Stimulated activated CD4-positive, alpha-beta T cell treated with anti-CD3 and anti-CD28 coated beads, Interleukin-4, amount 100 ng/mL, for 1 hour (primary cell): Measurements from ENCODE around the gene CROCC.
"Not testable (repeated sequence)": the region's sequence is repeated elsewhere in the genome, so short reads cannot be mapped to it uniquely, and the experiment has no call there.

Source experiments
- DNase-seq: peaks from one replicate; pipeline ENCODE4 v3.0.0-alpha.2; 2020

Gene CROCC

DNA sequence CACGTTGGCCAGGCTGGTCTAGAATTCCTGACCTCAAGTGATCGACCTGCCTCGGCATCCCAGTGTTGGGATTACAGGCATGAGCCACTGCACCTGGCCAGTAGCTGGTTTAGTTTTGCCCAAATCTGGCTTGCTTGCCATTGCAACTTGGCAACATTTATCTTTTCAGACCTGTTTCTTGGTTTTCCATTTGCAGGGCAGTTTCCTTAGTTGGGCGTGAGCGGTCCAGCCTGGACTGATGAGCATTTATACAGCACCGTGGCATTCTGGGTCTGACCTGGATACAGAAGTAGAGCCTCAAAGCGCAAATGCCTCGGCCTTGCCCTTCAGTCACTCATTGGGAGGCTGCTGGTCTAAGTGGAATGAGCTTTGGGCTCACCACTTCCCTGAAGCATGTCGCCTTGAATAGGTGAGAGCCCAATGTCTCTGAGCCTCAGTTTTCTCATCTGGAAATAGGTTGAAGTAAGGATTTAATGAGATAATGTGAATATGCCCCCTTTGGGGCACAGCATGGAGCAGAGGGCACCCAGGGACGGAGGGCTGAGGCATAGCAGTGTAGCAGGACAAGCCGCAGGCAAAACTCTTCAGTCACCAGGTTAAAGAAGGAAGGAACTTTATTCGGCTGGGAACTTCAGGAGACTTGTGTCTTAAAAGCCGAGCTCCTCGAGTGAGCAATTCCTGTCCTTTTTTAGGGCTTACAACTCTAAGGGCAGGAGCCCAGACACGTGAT is 2.6 kb upstream of the CROCC start:
- not testable (repeated sequence) for DNase-seq

DNA sequence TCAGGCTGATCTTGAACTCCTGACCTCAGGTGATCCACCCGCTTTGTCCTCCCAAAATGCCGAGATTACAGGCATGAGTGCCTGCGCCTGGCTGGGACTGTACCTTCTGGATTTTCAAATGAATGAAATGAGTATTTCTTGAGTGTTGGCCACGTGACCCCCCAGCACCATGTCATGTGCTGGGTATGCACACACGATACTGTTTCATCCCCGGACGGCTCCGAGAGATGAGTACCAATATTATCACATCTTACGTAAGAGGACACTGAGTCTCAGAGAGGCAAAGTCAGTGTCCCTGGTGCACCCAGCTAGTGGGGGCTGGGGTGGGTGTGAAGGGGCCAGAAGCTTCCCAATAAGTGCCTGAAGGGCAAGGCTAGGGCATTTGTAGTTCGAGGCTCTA is 780 bp upstream of the CROCC start:
- no peak for DNase-seq

DNA sequence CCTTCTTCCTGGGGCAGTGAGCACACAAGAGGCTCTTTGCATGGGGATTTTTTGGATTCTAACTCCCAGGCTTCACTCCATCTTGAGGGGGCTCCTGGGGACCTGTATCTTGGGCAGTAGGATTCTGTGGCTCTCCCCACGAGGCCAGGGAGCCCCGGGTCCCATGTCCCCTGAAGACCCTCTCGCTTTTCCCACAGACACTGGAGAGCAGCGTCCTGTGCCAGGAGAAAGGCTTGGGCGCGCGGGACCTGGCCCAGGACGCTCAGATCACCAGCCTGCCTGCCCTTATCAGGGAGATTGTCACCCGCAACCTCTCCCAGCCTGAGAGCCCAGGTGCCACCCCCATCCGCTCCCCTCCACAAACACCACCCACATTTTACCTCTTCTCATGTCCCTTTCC is 735 bp downstream of the CROCC start:
- DNase-seq: no peak

DNA sequence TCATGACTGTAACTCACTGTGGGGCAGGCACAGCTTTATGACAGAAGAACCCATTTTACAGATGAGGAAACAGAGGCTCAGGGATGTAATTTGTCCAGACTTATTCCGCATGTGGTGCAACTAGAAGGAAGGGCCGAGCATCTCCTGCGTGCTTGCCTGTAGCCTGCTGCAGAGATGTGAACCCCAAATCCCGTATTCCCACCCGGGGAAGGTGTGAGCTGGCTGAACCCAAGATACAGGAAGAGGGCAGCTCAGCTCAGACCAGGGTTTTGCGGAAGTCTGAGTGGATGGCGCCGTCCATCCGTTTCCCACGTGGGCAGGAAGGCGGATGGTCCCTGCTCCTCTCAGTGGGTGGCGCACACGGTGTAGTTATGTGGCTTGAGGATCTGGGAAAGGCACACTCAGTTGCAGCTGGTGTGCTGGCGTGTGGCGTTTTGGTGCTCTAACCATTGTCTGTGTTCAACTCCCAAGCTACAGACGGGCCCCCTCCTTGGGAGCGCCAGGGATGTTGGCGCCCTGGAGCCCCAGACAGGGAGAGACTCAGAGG is 1.2 kb downstream of the CROCC start:
- no peak for DNase-seq

DNA sequence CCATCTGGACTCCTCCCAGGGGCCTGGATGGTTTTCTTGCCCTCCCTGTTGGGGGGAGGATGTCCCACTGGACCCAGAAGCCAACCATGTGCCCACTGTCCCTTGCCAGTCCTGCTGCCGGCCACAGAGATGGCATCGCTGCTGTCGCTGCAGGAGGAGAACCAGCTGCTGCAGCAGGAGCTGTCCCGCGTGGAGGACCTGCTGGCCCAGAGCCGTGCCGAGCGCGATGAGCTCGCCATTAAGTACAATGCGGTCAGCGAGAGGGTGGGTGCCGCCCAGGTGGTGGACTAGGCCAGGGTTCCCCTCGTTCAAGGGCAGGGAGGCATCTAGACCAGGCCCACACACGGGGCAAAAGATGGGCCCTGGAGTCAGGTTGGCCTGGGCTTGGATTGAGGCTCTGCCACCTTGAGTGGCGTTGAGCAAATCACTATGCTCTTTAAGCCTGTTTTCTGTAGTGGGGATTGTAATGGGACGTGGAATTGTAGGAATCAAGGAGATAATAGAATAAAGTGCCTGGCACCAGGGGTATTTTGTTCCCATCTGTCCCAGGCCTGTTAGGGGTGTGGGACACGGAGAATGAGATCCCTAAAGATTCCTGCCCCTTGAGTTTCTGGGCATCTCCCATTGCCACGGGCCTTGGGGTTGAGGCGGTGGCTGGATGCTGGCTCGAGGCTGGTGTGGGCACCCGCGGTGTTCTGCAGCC is 2.6 kb downstream of the CROCC start:
- no peak for DNase-seq

DNA sequence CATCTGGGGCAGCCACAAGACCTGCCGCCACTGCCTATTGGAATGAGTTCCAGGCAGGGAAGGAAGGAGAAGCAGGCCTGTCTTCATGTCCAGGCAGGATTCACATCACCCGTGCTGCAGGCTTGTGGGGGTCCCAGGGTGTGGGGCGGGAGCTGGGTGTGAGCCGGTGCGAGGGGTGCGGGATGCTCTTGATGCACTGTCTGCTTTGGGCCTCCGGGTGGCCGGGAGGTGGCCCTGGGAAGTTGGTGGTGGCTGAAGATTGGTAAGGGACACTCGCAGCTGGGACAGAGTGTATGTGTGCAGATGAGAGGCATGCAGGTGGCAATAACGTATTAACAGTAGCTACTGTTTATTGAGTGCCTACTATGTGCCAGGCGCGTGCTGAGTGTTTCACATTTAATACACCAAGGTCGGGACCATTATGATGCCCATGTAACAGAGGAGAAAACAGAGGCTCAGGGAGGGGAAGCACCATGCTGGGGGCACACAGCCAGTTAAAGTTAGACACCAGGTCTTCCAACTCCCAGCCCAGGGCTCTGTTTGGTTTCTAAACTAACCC is 3.3 kb downstream of the CROCC start:
- no peak for DNase-seq

DNA sequence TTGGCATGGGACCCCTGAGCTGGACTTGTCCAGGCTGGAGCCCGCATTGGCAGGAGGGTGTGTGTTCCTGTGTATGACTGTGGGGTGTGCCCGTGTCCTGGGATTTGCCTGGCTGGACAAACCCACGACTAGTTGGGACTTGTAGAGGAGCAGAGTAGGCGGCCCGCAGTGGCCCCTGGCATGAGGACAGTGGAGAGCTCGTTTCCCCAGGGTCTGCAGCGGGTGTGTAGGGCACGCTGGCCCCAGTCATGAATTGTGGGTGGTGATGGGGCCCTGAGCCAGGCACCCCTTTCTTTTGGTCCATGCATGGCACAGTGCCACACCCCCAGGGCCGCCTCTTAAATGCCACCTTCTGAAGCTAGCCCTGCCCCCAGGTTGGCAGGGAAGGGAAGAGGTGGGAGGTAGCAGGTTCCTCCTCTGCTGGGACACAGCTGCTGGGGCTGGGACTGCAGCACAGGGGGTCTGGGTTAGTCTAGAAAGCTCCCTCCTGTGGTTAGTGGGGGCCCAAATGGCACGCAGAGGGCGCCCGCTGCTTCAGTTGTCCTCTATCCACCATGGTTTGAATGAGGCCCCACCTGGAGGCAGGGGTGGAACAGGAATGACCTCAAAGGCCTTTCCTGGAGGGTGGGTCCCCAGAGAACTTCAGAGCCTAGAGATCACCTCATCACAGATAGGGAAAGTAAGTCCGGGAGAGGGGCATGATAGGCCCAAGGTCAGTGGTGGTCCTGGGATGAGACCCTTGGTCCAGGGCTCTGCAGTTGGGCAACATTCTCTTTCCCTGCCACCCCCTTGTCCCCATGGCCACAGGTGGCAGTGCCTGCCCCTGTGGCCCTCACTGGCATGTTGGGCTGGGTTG is 4.1 kb downstream of the CROCC start:
- DNase-seq: no peak

DNA sequence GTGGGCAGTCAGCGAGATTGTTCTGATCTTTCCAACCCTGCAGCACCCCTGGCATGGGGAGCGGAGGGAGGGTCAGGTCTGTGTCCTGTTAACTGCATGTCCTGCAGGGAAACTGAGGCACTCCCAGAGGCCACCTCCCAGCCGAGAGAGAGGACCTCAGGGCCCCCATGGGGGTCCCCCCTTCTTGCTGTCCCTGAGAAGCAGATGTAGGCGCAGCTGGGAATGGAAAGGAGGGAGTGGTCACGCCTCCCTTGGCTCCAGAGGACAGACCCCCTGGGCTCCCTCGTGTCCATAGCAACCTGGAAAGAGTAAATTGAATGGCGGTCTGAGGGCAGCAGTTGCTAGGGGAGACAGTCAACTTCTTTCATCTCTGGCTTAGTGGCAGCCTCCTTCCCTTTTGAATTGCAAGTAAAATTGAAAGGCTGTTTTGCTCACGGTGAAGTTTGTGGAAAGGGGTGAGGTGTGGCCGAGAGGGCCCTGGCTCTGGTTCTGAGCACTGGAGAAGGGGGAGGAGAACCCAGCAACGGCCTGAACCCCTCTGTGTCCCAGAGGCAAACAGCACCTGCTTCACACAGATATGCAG is 4.9 kb downstream of the CROCC start:
- DNase-seq: no peak

DNA sequence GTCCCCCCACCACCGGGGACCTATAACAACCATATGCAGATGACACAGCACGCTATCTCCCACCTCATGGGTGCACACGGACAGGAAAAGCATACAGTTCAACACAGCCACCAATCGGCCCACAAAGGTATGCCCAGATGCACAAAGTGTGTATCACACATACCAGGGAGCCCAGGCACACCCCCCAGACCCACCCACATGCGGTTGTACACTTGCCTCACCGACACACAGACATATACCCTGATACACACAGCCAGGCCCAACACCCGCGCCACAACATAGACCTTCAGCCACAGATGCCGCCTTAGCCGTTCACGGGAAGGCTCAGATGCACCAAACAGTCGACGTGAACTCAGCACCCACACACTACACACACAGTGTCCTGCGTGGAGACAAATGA is 5.5 kb downstream of the CROCC start:
- DNase-seq: no peak

DNA sequence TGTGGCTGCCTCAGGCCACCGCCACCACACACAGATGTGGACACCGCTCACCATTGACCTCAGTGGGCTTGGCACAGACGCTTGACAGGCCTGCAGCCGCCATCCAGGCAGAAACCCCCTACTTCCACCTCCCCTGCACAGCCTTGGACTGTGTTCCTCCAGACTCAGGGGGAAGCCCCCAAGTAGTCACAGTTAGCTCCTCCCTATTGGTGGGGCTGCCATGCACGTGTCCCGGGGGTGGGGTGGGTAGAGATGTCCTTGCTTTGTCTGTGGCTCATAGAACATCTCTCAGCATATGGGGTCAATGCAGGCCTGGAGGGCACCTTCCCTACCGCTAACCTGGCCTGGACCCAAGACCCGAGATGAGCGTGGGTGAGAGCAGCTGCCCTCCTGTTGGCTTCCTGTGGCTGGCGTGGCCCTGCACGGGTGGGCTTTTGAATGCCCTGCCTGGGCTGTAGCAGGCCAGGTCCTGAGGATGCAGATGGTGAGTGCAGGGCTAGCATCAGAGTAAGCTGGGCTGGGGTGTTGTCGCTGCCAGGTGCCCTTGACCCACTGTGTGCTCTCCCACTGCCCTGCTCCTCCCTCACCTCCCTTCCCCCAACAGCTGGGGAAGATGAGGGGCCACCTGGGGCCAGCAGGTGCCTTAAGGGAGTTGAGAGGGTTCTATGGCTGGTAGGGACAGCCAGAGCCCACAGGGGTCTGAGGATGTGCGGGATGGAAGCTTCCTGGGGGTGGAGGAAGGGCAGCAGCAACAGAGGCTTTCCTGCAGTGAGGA is 6.2 kb downstream of the CROCC start:
- DNase-seq: no peak

DNA sequence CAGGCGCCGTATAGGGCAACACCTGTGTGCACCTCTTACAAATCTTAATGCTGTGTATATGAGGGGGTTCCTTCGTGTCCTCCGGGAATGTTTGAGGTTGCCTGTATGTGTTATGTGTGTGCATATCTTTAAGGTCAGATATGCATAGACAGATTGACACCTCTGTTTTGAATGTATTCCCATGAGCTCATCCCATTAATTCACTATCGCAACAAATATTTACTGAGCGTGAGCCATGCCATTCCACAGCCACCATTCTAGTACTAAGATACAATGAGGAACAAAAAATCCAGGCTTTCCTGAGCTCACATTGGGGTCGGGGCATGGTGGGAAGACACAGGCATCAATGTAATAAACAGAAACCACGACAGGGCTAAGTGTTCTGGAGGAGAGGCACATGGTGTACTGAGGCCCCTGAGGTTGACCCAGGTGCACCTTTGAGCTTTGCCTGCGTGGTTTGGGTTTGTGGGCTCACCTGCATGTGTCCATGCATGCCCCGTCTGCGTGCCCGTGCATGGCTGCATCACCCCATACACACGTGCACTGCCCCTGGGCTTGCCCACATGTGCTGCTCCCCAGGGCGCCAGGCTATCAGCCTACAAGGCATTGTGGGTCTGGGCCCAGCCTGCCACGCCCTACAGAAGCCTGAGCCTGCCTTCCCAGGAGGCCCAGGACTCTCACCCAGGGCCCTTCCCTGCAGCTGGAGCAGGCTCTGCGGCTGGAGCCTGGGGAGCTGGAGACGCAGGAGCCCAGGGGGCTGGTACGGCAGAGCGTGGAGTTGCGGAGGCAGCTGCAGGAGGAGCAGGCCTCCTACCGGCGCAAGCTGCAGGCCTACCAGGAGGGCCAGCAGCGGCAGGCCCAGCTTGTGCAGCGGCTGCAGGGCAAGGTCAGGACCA is 7.7 kb downstream of the CROCC start:
- DNase-seq: not testable (repeated sequence)

DNA sequence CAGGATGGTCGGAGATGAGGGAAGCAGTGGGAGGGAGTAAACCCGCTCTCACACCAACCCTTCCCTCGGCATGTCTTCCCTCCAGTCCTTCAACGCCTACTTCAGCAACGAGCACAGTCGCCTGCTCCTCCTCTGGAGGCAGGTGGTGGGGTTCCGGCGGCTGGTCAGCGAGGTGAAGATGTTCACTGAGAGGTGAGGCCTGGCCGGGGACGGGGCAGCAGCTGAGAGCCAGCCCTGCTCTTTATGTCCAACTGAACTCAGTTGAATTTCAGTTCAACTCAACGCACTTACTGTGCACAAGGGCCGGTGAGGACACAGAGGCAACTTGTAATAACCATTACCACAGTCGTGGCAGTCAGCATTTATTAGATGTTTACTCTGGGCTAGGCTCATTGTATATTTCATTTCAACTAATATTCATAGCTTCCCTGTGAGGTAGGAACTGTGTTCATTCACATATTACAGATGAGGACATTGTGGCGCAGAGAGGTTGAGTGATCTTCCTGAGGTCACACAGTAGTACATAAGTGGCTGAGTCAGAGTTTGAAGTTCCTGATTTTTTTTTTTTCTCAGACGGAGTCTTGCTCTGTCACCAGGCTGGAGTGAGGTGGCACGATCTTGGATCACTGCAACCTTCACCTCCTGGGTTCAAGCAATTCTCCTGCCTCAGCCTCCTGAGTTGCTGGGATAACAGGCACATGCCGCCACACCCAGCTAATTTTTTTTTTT is 9.6 kb downstream of the CROCC start:
- not testable (repeated sequence) for DNase-seq

DNA sequence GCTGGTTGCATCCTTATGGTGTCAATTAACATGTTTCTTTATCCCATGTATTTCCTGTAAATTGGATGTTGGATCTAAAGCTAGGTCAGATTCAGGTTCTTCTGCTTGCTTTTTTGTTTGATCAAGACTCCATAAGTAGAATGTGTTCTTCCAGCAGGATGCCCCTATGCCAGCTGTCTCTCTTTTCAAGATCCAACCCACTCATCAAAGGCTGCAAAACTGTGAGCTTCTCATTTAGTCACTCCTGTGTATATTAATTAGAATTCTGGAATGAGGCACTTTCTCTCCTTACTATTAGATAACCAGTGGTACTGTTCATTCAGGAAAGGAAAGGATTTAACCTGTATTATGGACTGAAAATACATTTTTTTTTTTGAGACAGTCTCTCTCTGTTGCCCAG is 12.2 kb downstream of the CROCC start:
- not testable (repeated sequence) for DNase-seq

DNA sequence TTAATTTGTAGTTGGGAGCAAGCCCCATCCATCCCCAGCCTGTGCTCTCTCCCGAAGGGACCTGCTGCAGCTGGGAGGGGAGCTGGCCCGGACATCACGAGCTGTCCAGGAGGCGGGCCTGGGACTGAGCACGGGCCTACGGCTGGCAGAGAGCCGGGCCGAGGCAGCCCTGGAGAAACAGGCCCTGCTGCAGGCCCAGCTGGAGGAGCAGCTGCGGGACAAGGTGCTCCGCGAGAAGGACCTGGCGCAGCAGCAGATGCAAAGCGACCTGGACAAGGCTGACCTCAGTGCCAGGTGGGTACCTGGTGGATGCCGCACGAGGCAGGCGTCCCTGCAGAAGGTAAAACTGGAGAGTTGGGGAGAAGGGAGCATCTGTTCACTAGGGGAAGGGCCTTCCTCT is 14.8 kb downstream of the CROCC start:
- not testable (repeated sequence) for DNase-seq

DNA sequence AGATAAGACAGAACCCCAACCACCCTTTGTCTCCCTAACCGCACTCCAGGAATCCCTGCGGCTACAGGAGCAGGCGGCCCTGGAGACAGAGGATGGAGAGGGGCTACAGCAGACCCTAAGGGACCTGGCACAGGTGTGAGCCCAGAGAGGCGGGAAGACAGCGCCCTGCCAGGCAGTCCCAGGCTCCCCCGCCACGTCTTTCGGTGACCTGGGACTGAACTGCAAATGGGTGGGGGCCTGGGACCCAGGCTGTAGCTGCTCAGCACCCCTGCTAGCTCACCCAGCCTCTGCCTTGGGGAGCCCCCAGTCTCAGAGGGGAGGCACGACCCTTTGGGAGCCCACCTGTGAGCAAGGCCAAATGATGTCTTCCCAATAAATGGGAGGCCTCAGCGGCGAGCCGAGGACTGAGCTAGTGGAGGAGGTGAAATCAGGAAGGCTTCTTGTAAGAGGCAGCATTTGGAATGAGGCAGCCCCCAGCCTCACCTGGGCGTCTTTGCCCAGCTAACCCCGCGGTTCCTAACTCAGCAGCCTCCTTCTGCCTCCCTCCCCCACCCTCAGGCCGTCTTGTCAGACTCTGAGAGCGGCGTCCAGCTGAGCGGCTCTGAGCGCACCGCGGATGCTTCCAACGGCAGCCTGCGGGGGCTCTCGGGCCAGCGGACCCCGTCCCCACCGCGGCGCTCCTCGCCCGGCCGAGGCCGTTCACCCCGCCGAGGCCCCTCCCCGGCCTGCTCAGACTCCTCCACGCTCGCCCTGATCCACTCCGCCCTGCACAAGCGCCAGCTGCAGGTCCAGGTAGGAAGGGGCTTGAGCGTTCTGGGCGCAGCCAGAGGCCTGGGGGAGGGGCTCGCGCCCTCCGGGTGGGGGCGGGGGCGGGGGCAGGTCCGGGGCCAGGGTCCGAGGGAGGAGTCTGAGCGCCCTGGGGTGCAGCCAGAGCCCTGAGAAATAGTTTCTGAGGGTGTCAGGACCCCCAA is 16.9 kb downstream of the CROCC start:
- DNase-seq: no peak

DNA sequence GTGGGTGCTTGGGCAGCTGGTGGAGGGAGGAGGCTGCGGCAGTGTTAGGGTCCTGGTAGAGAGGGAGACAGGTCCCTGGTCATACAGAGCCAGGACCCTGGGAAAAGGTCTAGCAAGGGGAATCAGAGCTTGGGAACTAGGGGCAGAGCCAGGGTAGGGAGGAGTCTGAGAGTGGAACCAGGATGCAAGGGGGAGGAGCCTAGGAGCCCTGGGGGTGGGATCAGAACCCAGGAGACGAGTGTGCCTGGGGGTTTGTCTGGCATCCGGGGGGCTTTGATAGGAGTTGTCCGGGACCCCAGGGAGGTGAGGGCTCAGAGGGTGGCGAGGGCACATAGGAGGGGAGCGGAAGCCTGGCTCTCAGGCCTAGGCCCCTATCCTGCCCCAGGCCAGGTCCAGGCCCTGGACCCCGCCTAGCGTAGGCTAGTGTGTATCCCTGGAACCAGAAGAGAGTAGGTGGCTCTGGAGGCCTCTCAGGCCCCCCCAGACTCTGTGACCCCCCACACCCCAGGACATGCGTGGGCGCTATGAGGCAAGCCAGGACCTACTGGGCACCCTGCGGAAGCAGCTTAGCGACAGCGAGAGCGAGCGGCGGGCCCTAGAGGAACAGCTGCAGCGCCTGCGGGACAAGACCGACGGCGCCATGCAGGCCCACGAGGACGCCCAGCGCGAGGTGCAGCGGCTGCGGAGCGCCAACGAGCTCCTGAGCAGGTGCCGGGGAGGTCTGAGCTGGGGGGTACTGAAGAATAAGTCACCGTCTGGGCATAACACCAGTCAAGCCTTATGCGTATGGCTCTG is 17.9 kb downstream of the CROCC start:
- not testable (repeated sequence) for DNase-seq

DNA sequence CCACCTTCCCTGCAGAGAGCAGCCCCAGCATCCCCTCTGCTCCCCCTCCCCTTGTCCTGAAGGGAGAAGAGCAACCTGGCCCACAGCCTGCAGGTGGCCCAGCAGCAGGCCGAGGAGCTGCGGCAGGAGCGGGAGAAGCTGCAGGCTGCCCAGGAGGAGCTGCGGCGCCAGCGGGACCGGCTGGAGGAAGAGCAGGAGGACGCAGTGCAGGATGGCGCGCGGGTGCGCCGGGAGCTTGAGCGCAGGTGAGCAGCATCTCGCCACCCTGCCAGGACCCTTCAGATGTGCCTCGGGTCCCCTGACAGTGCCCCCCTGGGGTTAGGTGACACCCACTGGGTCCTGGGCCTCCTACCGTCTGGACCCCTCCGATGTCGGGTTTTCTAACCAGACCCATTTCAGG is 22.3 kb downstream of the CROCC start:
- DNase-seq: no peak

DNA sequence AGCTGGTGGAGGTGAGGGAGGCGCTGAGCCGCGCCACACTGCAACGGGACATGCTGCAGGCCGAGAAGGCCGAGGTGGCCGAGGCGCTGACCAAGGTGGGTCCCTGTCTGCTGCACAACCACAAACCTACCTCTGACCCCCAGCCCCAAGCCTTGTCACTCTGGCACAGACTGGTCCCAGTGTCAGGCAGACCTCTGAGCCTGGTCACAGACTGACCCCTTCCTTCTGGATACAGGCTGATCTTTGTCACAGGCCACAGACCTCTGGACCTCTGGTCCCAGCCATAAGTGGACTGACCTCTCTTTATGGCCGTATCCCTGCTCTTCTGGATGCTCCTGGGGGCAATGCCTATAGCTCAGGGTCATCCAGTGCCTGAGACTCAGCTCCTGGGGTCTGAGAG is 23.8 kb downstream of the CROCC start:
- DNase-seq: not testable (repeated sequence)
